H1 (cell line): ENCODE measurements around the gene DDB1. TPM values are rescaled to one million over a fixed set of nuclear protein-coding genes. Genes with fewer than 3 reads are reported as not detected.

ENCODE experiments used
- CTCF ChIA-PET: fragments of 300-600 bp; sonication (Branson Sonifier 250); formaldehyde crosslinking; loops from one replicate; lab custom pipeline; 2021; ENCODE audit not compliant: partially characterized antibody; lab: Charles Lee
- POLR2A ChIA-PET: fragments of 300-600 bp; sonication (Branson Sonifier 250); formaldehyde crosslinking; loops from one replicate; lab custom pipeline; 2021; ENCODE audit warnings: inconsistent platforms; ENCODE audit not compliant: partially characterized antibody; lab: Charles Lee
- DNase-seq, 2 experiments: peaks; one replicate each; pipeline versions ENCODE4 v3.0.0 to v3.0.0-alpha.2; 2010 to 2022; ENCODE audit warnings: low spot score in 2 of 2, low read depth in 1 of 2, mixed read lengths in 1 of 2
- FAIRE-seq: peaks from 2 replicates; lab custom pipeline; 2011; peaks lifted over from hg19 to GRCh38; lab: Jason Lieb, UNC
- H2AFZ ChIP-seq: 2 replicates; pipeline ENCODE4 v1.8.1; 2012; ENCODE audit warnings: low read length, inconsistent platforms
- H2AK5ac ChIP-seq: 2 replicates; pipeline ENCODE4 v1.6.1; 2013; ENCODE audit warnings: low read depth, low read length
- H2BK120ac ChIP-seq: replicated peaks from 2 replicates; pipeline ENCODE3; 2013; ENCODE audit warnings: low read depth, low read length, inconsistent platforms
- H2BK12ac ChIP-seq: 2 replicates; pipeline ENCODE4 v1.6.1; 2013; ENCODE audit warnings: low read depth, low read length
- H2BK15ac ChIP-seq: 2 replicates; pipeline ENCODE4 v1.6.1; 2013; ENCODE audit warnings: low read length
- H2BK20ac ChIP-seq: 2 replicates; pipeline ENCODE4 v1.6.1; 2013; ENCODE audit warnings: low read length
- H2BK5ac ChIP-seq: 2 replicates; pipeline ENCODE4 v1.6.1; 2013; ENCODE audit warnings: low read depth, low read length
- H3K14ac ChIP-seq: 2 replicates; pipeline ENCODE4 v1.6.1; 2013; ENCODE audit warnings: inconsistent platforms; ENCODE audit not compliant: insufficient read length
- H3K18ac ChIP-seq: 2 replicates; pipeline ENCODE4 v1.6.1; 2013; ENCODE audit warnings: low read length; ENCODE audit errors: extremely low read depth
- H3K23ac ChIP-seq: 2 replicates; pipeline ENCODE4 v1.6.1; 2013; ENCODE audit warnings: inconsistent platforms; ENCODE audit not compliant: insufficient read length
- H3K23me2 ChIP-seq: 2 replicates; pipeline ENCODE4 v1.6.1; 2013; ENCODE audit warnings: low read depth, low read length
- H3K27ac ChIP-seq: 2 replicates; pipeline ENCODE4 v1.6.1; 2011; ENCODE audit warnings: low read depth, low read length, inconsistent platforms
- H3K27me3 ChIP-seq, 4 experiments: replicated peaks in 1 of 4; 1 replicate in 1 of 4; 2 replicates in 3 of 4; pipeline versions ENCODE4 v1.6.1 to v1.8.1; 2011 to 2013; ENCODE audit warnings: low read length in 3 of 4, mild to moderate bottlenecking in 3 of 4, inconsistent platforms in 2 of 4, mixed read lengths in 2 of 4, moderate library complexity in 1 of 4; ENCODE audit not compliant: control insufficient read depth in 3 of 4, insufficient read depth in 3 of 4; ENCODE audit errors: extremely low read depth in 1 of 4
- H3K36me3 ChIP-seq, 4 experiments: 2 replicates each; pipeline versions ENCODE4 v1.6.1 to v1.8.1; 2011 to 2013; ENCODE audit warnings: mild to moderate bottlenecking in 4 of 4, low read length in 3 of 4, moderate library complexity in 2 of 4, control low read depth in 1 of 4, inconsistent platforms in 1 of 4; ENCODE audit not compliant: insufficient read depth in 4 of 4, control insufficient read depth in 2 of 4
- H3K4ac ChIP-seq: replicated peaks from 2 replicates; pipeline ENCODE3; 2013; ENCODE audit warnings: low read length, low read depth, mixed read lengths, inconsistent platforms; ENCODE audit not compliant: insufficient read length
- H3K4me1 ChIP-seq, 4 experiments: replicated peaks in 1 of 4; 1 replicate in 1 of 4; 2 replicates in 3 of 4; pipeline versions ENCODE4 v1.6.1 to v1.8.1; 2011 to 2013; ENCODE audit warnings: low read length in 3 of 4, inconsistent platforms in 2 of 4, mixed read lengths in 1 of 4; ENCODE audit not compliant: insufficient read depth in 4 of 4, control insufficient read depth in 3 of 4
- H3K4me2 ChIP-seq, 2 experiments: 2 replicates each; pipeline versions ENCODE4 v1.6.1 to v1.8.1; 2011 to 2013; ENCODE audit warnings: low read depth in 2 of 2, low read length in 2 of 2, control low read depth in 1 of 2, inconsistent platforms in 1 of 2, mild to moderate bottlenecking in 1 of 2; ENCODE audit not compliant: insufficient read depth in 1 of 2
- H3K4me3 ChIP-seq, 4 experiments: fragments of 200-600, 300-600 bp in 1 of 4; sonication (generic), shearing (Covaris generic), sonication (Bioruptor Twin) in 1 of 4; 2 replicates each; pipeline versions ENCODE4 v1.5.1 to v1.8.1; 2011 to 2016; ENCODE audit warnings: low read length in 4 of 4, low read depth in 3 of 4, control low read depth in 2 of 4, inconsistent platforms in 2 of 4, mild to moderate bottlenecking in 2 of 4, mixed read lengths in 1 of 4, moderate library complexity in 1 of 4; ENCODE audit not compliant: insufficient read depth in 2 of 4; ENCODE audit errors: extremely low read depth in 1 of 4
- H3K56ac ChIP-seq: replicated peaks from 2 replicates; pipeline ENCODE3; 2013; ENCODE audit warnings: low read depth, mild to moderate bottlenecking, mixed read lengths, low read length, inconsistent platforms; ENCODE audit not compliant: insufficient read length
- H3K79me1 ChIP-seq: 2 replicates; pipeline ENCODE4 v1.6.1; 2013; ENCODE audit warnings: low read depth, low read length, control low read depth
- H3K79me2 ChIP-seq, 2 experiments: 2 replicates each; pipeline versions ENCODE4 v1.6.1 to v1.8.1; 2012 to 2013; ENCODE audit warnings: low read length in 2 of 2, mild to moderate bottlenecking in 2 of 2, inconsistent platforms in 1 of 2; ENCODE audit not compliant: insufficient read depth in 2 of 2, control insufficient read depth in 1 of 2
- H3K9ac ChIP-seq, 4 experiments: replicated peaks in 1 of 4; 1 replicate in 1 of 4; 2 replicates in 3 of 4; pipeline versions ENCODE4 v1.6.1 to v1.8.1; 2011 to 2013; ENCODE audit warnings: low read depth in 3 of 4, low read length in 3 of 4, control low read depth in 2 of 4, mild to moderate bottlenecking in 2 of 4, moderate library complexity in 2 of 4, inconsistent platforms in 1 of 4; ENCODE audit errors: extremely low read depth in 1 of 4
- H3K9me3 ChIP-seq, 2 experiments: 2 replicates each; pipeline versions ENCODE4 v1.6.1 to v1.8.1; 2012 to 2013; ENCODE audit warnings: mild to moderate bottlenecking in 2 of 2, moderate library complexity in 2 of 2, control low read depth in 1 of 2, inconsistent platforms in 1 of 2, low read depth in 1 of 2, low read length in 1 of 2, mixed read lengths in 1 of 2; ENCODE audit not compliant: insufficient read depth in 2 of 2
- H4K20me1 ChIP-seq, 2 experiments: replicated peaks in 1 of 2; 2 replicates each; pipeline versions ENCODE3 to v1.8.1; 2011 to 2013; ENCODE audit warnings: inconsistent platforms in 2 of 2, low read length in 2 of 2, mild to moderate bottlenecking in 1 of 2; ENCODE audit not compliant: insufficient read depth in 2 of 2, control insufficient read depth in 1 of 2
- H4K5ac ChIP-seq: 2 replicates; pipeline ENCODE4 v1.6.1; 2013; ENCODE audit warnings: low read length, low read depth, mixed read lengths, inconsistent platforms; ENCODE audit not compliant: insufficient read length
- H4K8ac ChIP-seq: 2 replicates; pipeline ENCODE4 v1.8.0; 2013; ENCODE audit warnings: mild to moderate bottlenecking, moderate library complexity, low read length, inconsistent platforms; ENCODE audit not compliant: insufficient read depth; ENCODE audit errors: extremely low read depth
- H4K91ac ChIP-seq: replicated peaks from 2 replicates; pipeline ENCODE3; 2013; ENCODE audit warnings: low read length, mixed read lengths, inconsistent platforms; ENCODE audit not compliant: insufficient read length
- BACH1 ChIP-seq: IDR thresholded peaks from 2 replicates; pipeline ENCODE4 v1.6.1; 2012; ENCODE audit warnings: low read length, improper control_type of control experiment
- BCL11A ChIP-seq, 2 experiments: IDR thresholded peaks; one replicate each; pipeline ENCODE4 v1.6.1; 2011; ENCODE audit warnings: low read depth in 2 of 2, low read length in 2 of 2, mild to moderate bottlenecking in 2 of 2
- CBX5 ChIP-seq: fragments of 300-800, 300-1000 bp; sonication (generic); IDR thresholded peaks from 2 replicates; pipeline ENCODE4 v1.7.1; 2016; ENCODE audit warnings: antibody characterized with exemption, low read length, low read depth
- EGR1 ChIP-seq: IDR thresholded peaks from 2 replicates; pipeline ENCODE4 v1.6.1; 2011; ENCODE audit warnings: low read depth, low read length, borderline replicate concordance
- GABPA ChIP-seq: IDR thresholded peaks from 2 replicates; pipeline ENCODE4 v1.6.1; 2011; ENCODE audit warnings: mild to moderate bottlenecking, low read length, moderate library complexity, borderline replicate concordance; ENCODE audit not compliant: insufficient read depth
- NANOG ChIP-seq: IDR thresholded peaks from 2 replicates; pipeline ENCODE4 v1.6.1; 2011; ENCODE audit warnings: low read length, low read depth, mild to moderate bottlenecking, inconsistent platforms; ENCODE audit not compliant: insufficient read depth, poor library complexity, severe bottlenecking
- POLR2AphosphoS5 ChIP-seq: IDR thresholded peaks from 2 replicates; pipeline ENCODE4 v1.6.1; 2011; ENCODE audit warnings: low read depth, low read length
- RBBP5 ChIP-seq: IDR thresholded peaks from 2 replicates; pipeline ENCODE4 v1.7.1; 2012; ENCODE audit warnings: low read depth, mild to moderate bottlenecking, inconsistent platforms, low read length, moderate library complexity, borderline replicate concordance
- RXRA ChIP-seq: IDR thresholded peaks from 2 replicates; pipeline ENCODE4 v1.6.1; 2011; ENCODE audit warnings: low read depth, mild to moderate bottlenecking, low read length, moderate library complexity; ENCODE audit not compliant: insufficient read depth
- SIN3A ChIP-seq, 2 experiments: IDR thresholded peaks in 1 of 2; conservative IDR thresholded peaks in 1 of 2; 2 replicates each; pipeline ENCODE4 v1.6.1; 2011 to 2012; ENCODE audit warnings: low read length in 2 of 2, improper control_type of control experiment in 1 of 2, low read depth in 1 of 2, mild to moderate bottlenecking in 1 of 2
- SP1 ChIP-seq: IDR thresholded peaks from 2 replicates; pipeline ENCODE4 v1.6.1; 2011; ENCODE audit warnings: low read depth, low read length
- TEAD4 ChIP-seq: IDR thresholded peaks from 2 replicates; pipeline ENCODE4 v1.6.1; 2012; ENCODE audit warnings: low read depth, low read length, inconsistent platforms, mixed read lengths
- WGBS, 2 experiments: shearing (Covaris generic) in 1 of 2; methylation state at CpG; one replicate each; pipeline versions ENCODE4 v1.1.6 to v1.1.7; 2013 to 2015; ENCODE audit warnings: low lambda C conversion rate in 2 of 2, mixed read lengths in 2 of 2, inconsistent platforms in 1 of 2, low coverage in 1 of 2, missing lambda C conversion rate in 1 of 2; ENCODE audit not compliant: insufficient replicate concordance in 2 of 2, insufficient coverage in 1 of 2, insufficient read length in 1 of 2; ENCODE audit errors: extremely low coverage in 1 of 2, missing lambda C conversion rate in 1 of 2; 5-methylcytosine and 5-hydroxymethylcytosine counted together
- polyA plus RNA-seq, 7 experiments: library from polyadenylated mRNA; depleted of rRNA in 3 of 7; stranded (reverse) in 5 of 7; unstranded in 2 of 7; fragments of >200 nt in 5 of 7; fragments of 200-250 nt in 2 of 7; gene quantifications; 1 replicate in 5 of 7; 2 replicates in 1 of 7; 4 replicates in 1 of 7; pipeline versions ENCODE4 v1.2.1 to v1.2.3, GENCODE V29; 2011 to 2013; ENCODE audit warnings: missing spikeins in 2 of 7, mixed read lengths in 2 of 7
- total RNA-seq: library from RNA; stranded (reverse); fragmentation: NEBNext Ultra II Directional; extraction: Animal tissue kit (Norgen Biotek cat#: 25700); gene quantifications from 2 replicates; pipeline ENCODE4 v1.2.1, GENCODE V29; 2021
- TF ChIP-seq, protein P1 (sequence below): IDR thresholded peaks from 2 replicates; pipeline ENCODE4 v1.6.1; 2011; ENCODE audit warnings: low read depth, mild to moderate bottlenecking, low read length; ENCODE audit not compliant: insufficient read depth

The DDB1 gene
- total and polyA plus RNA-seq, 2 of the 8 experiments (the other 6 are each of a cell fraction or from before 2014, with no cell fraction given), result 275 to 306 TPM

DNA sequence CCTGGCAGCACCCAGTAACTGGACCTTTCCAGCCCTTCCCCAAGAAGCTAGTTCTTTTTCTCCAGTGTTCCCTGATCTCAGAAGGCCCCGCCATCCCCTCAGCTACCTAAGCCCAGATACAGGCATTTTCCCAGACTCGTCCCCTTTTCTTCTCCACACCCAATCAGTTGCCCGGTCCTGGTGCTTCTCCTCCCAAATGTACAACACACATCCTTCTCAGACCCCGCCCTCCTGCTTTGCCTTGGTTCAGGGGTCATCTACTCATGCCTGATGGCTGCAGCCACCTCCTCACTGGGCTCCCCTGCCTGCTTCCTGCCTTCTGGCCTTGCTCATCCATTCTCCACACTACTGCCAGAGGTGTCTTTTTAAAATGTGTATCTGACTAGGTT lies 6.6 kb upstream of the DDB1 start:
- peaks cover 0 to 6% (median 1%) of the 10 kb centered on the region in 4 experiments; a peak in 5 of 7 replicates for H3K4me1 ChIP-seq
- TF ChIP-seq, protein P1, sequence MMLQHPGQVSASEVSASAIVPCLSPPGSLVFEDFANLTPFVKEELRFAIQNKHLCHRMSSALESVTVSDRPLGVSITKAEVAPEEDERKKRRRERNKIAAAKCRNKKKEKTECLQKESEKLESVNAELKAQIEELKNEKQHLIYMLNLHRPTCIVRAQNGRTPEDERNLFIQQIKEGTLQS, result no peak
- TF ChIP-seq POLR2AphosphoS5 (no peak), TEAD4 (no peak), RBBP5 (no peak), RXRA (no peak), GABPA (no peak), BCL11A (IDR thresholded peaks at IDR 0.05; ENCODE audit: low read depth in 2 of 2, low read length in 2 of 2) (no peak), EGR1 (no peak), CBX5 (no peak), SP1 (no peak), BACH1 (no peak), SIN3A (conservative IDR thresholded peaks at IDR 0.05 in 1 of 2, IDR thresholded peaks at IDR 0.05 in 1 of 2; ENCODE audit: low read depth in 1 of 2, low read length in 2 of 2) (no peak), NANOG (no peak)

More for the DNA sequence above, 6.6 kb upstream of the DDB1 start:
- H3K79me2 ChIP-seq, result no peaks in the 10 kb centered on the region
- no peak overlapping the region for H2BK12ac ChIP-seq
- no peak overlapping the region for H4K8ac ChIP-seq
- H3K27me3 ChIP-seq, result no peaks in the 10 kb centered on the region
- no peak overlapping the region for H3K4me2 ChIP-seq
- FAIRE-seq (no peak), DNase-seq (no peak)
- no peak overlapping the region for H2BK120ac ChIP-seq
- no peak overlapping the region for H2BK20ac ChIP-seq
- peaks cover 0 to 13% (median 4%) of the 10 kb centered on the region in 4 experiments; a peak in 4 of 8 replicates for H3K36me3 ChIP-seq
- no peak overlapping the region for H3K9ac ChIP-seq
- H2BK5ac ChIP-seq, result no peak overlapping the region
- no peak overlapping the region for H3K56ac ChIP-seq
- WGBS, 2 experiments, result 83% methylated on average over 4 of the region's 4 CpGs; no CpG with 5 or more reads in 1 of the 2 experiments
- no peak overlapping the region for H2AFZ ChIP-seq
- no peak overlapping the region for H4K91ac ChIP-seq
- H3K23me2 ChIP-seq, result no peaks in the 10 kb centered on the region
- no peak overlapping the region for H3K23ac ChIP-seq
- H3K27ac ChIP-seq, result no peak overlapping the region
- ChIA-PET POLR2A (interaction anchor here (0.7 to 39.7 kb wide), 3 partner anchors 8 to 72 kb away, joined by 3 to 1106 read pairs (median 61); partner anchors contain the start of genes CYB561A3 and TMEM138), CTCF (interaction anchor here (1.5 to 10.1 kb wide), 4 partner anchors 8 to 299 kb away, joined by 3 to 290 read pairs (median 168); partner anchors contain the start of genes CYB561A3 and TMEM138)
- no peaks in the 10 kb centered on the region for H4K20me1 ChIP-seq
- no peak overlapping the region for H4K5ac ChIP-seq
- H3K9me3 ChIP-seq, result no peaks in the 10 kb centered on the region
- H2AK5ac ChIP-seq, result no peak overlapping the region
- no peaks in the 10 kb centered on the region for H3K79me1 ChIP-seq
- no peak overlapping the region for H2BK15ac ChIP-seq
- H3K4me3 ChIP-seq, result no peak overlapping the region
- H3K4ac ChIP-seq, result no peak overlapping the region
- H3K18ac ChIP-seq, result no peak overlapping the region
- H3K14ac ChIP-seq, result no peak overlapping the region
